HPDE6-E6E7 (cell line): ENCODE measurements around the gene TXNIP.
"Not testable (repeated sequence)": the region's sequence is repeated elsewhere in the genome, so short reads cannot be mapped to it uniquely, and the experiment has no call there.

Source experiments
- DNase-seq: peaks from one replicate; pipeline ENCODE4 v3.0.0; 2011; ENCODE audit warnings: missing footprints; ENCODE audit errors: extremely low spot score

Gene TXNIP, protein sequence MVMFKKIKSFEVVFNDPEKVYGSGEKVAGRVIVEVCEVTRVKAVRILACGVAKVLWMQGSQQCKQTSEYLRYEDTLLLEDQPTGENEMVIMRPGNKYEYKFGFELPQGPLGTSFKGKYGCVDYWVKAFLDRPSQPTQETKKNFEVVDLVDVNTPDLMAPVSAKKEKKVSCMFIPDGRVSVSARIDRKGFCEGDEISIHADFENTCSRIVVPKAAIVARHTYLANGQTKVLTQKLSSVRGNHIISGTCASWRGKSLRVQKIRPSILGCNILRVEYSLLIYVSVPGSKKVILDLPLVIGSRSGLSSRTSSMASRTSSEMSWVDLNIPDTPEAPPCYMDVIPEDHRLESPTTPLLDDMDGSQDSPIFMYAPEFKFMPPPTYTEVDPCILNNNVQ

GRCh38 chr1:145996433-145997015 is at the start of gene TXNIP:
TSS of gene TXNIP (minus strand) at chr1:145996579. CDS start at chr1:145996266, 313 bp downstream.
- peak; percentile 100 for DNase-seq

- DNase-seq, result no peak
Observed at GRCh38 chr1:146039844-146040194, 43.4 kb upstream of the TXNIP start.

DNA sequence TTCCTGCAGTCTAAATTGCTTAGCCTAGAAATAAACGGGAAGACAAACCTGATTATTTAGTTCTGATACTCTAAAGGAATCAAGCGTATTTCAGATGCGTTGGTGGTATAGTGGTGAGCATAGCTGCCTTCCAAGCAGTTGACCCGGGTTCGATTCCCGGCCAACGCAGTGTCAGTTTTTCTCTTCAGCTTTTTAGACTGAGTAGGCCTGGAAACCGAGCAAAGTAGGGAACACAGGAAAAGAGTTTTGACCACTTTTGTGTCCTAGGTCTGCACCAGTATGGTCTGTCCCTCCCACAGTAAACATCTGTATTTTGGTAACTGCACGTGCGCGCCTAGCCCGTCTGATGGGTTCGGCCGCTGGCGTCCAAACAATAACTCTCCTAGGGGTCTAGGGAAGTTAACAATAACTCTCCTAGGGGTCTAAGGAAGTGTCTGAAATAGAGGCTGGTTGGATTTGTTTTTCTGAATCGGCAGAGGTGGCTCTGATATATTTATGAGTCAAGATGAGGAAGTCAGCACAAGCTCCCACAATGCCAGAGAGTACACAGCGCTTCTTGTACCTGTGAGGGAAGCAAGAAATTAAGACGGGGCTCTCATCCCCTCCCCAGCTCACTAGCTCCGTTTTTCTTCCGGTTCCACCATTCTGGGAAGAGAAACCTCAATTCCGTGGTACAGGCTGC is 40.7 kb upstream of the TXNIP start:
- DNase-seq, result no peak

DNA sequence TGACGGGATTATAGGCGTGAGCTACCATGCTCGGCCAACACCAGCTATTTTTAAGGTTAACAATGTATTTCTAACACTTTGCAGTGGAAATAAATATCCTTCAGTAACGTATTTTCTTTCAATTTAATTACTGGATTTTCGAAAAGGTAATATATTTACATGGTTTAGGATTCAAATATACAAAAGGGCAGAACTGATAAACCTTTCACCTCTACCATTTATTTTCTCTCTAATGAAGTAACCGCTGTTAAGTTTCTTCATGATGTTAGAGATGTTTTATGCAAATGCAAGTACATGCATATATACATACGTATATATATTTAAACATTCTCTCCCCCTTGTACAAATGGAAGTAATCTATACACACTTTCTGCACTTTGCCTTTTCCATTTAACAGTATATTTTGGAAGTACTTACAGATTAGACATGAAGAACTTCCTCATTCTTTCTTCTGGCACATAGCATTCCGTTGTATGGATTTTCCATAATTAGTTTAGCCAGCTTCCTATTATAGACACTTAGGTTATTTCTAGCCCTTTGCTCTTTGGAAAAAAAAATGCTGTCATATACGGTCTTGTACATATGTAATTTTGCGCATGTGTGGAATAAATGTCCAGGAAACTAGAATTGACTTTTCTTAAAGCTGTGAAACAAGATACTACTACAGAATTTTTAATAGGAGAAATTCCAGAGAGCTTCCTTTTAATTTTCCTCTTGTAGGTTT is 40.0 kb upstream of the TXNIP start:
- no peak for DNase-seq

DNA sequence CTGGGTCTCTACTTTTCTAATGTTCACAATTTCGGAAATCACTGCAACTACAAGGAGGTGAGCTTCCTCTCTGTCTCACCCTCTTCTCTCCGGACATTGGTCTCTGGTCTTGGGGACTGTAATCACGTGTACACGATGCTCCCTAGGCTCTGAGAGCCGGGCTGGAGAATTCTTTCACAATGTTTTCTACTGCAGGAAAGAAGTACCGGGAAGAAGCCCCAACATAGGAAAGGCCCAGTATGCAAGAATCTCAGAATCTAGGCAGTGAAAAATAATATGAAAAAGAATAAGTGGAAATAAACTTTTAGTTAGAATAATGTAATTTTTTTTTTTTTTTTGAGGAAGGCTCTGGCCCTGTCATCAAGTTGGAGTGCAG is 38.7 kb upstream of the TXNIP start:
- DNase-seq, result no peak

GRCh38 chr1:146032631-146033219 is 36.3 kb upstream of the TXNIP start:
- no peak for DNase-seq

DNA sequence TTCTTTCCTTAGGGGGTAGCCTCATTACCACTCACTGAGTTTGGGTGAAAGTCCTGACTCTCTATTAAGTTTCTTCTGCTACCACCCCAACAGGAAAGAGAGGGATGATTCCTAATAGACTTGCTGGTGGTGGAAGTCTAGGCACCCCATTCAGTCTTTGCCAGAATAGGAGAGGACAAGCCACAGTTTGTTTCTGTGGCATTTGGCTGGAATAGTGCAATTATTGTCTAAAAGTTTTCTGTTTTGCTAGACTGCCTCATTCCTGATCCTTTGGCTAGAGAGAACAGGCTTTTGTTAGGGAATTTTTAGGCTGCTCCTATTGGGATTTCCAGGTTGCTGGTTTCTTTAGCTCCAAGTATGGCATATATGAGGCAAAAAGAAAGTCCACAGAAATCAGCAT is 35.1 kb upstream of the TXNIP start:
- DNase-seq, result no peak

GRCh38 chr1:146029117-146029516 is 32.7 kb upstream of the TXNIP start:
- DNase-seq, result no peak

GRCh38 chr1:146026650-146027049 is 30.3 kb upstream of the TXNIP start:
- DNase-seq, result not testable (repeated sequence)

- not testable (repeated sequence) for DNase-seq
Observed at GRCh38 chr1:146025787-146026495, 29.6 kb upstream of the TXNIP start.

DNA sequence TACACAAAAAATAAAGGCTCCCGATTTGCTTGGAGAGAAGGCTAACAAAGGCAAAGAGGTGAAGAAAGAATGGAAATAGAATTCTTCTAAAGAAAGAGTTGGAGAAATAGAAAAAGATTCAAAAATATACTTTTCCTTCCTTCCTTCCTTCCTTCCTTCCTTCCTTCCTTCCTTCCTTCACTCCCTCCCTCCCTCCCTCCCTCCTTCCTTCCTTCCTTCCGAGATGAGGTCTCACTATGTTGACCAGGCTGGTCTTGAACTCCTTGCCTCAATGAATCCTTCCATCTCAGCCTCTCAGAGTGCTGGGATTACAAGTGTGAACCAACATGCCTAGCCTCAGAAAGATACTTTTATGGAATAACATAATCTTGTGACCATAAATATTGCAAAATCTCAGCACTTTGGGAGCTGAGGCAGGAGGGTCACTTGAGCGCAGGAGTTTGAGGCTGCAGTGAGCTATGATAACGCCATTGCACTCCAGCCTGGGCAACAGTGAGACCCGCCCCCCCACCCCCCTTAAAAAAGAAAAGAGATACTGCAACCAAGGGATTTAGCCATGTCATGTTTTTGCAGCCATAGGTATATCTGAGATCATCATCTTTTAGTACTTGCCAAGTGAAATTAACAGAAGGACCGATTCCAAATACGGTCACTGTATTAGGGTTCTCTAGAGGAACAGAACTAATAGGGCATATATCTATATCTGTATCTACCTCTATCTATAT is 26.2 kb upstream of the TXNIP start:
- DNase-seq, result no peak

DNA sequence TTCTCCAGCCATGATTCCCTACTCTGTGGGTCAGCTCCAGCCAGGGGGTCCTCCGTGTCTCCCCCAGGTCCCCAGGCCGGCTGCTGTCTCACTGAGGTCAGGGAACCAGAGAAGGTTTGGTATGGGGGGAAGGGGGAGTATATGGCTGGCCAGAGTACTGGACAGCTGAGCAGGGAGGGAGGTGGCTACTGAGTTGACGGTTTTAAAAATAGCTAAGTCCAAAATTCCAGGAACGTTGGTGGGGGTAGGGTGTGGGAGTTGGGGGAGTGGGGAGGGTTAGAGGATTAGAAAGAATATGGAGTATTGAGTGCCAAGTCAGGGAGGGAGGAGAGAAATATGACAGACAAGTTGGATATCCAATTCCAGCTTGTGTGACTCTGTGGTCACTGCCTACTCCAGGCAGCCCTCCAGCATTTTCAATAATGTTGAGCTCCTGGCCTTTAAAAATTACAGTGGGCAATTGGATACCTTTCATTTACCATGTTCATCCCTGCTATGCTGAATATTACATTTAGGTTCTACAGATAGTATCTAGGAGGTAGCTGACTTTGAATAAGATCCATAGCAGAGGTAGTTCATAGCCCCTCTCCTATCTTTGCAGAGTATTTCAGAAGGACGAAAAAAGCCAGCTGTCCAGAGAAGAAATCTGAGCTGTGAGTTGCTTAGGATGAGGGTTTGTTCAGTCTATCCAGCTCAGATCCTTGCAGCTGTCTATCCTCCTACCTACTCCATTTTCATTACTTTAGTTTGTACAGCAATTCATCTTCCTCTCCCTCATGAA is 25.4 kb upstream of the TXNIP start, which contains the start of gene HJV:
HJV (minus strand) TSS at position 114 of the 781 bp plus-strand sequence. CDS start 1,504 bp downstream, outside the sequence.
- no peak for DNase-seq

DNA sequence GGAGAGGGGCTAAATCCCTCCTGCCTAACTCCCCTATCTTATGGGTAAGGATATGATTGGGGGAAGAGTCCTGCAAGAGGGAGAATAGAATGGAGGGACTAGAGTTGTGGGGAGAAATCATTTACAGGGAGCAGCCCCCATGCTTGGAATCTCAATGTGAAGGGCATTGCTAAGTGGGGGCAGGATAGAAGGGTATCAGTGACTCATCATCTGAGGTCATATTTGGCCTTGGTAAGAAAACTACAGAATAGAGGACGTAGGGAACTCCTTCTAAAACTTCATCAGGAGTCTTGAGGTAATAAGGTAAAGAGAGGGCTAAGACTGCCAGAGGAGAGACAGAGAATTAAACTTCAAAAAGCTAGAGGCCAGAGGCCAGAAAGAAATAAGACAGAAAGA is 24.7 kb upstream of the TXNIP start:
- no peak for DNase-seq

GRCh38 chr1:146020058-146021049 is 24.0 kb upstream of the TXNIP start:
- no peak for DNase-seq

DNA sequence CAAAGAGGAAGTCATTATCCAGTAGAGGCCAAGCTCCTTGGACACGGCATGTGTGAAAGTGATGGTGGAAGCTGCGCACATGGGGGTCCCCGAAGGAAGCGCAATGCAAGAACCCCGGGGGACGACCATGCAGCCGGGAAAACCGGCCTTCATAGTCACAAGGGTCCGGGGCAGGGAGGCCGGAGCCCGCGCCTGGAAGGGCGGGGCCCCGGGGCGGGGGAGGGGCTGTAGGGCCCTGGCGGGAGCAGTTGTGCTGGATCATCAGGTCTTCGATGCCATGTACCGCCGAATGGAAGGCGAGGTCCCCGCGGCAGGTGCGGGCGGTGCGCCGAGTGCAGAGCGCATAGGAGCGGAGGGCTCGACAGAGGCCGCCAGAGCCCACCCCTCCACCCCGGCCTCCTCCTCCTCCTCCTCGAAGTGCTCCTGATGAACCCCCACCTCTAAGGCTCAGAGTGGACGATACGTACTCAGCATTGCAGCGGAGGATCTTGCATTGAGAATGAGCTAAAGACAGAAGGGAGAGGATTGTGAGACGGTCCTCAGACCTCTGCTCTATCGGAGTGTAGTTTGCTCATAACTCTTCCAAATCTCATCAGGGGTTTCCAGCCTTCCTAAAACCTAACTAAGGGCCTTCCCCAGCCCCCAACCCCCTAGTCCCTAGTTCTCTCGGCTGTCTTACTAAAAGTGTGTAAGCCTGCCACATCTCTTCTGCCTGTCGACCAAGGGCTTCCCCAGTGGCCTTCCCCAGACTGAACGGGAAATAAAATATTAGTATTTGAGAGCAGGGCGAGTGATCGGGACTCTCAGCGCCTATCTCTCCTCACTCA is 23.1 kb upstream of the TXNIP start:
- DNase-seq, result no peak

DNA sequence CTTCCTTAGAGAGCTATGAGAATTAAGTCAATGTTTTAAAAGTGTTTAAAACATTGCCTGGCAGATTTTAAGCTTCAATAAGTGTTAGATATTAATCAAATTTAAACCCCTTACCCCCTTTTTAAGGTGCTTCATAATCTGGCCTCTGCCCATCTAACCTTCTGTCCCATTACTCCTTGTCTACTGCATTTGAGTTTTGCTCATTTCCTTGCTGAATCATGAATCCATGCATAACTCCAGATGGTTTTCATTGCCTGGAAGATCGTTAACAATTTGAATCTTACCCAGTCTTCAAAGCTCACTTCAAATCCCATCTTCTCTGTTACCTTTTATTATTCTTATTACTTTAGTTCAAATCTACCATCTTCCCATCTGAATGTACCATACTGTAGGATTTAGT is 20.5 kb upstream of the TXNIP start:
- DNase-seq, result no peak

GRCh38 chr1:146013559-146013922 is 17.2 kb upstream of the TXNIP start:
- DNase-seq, result no peak
